Keratinocyte (primary cell): ENCODE data around the gene EGFL7.

ENCODE experiments used
- CTCF ChIP-seq, 3 experiments: IDR thresholded peaks in 1 of 3; conservative IDR thresholded peaks in 1 of 3; optimal IDR thresholded peaks in 1 of 3; 2 replicates in 2 of 3; 3 replicates in 1 of 3; pipeline versions ENCODE3 to v1.5.1; 2011; ENCODE audit warnings: low read length in 3 of 3, mild to moderate bottlenecking in 3 of 3, moderate library complexity in 2 of 3, control low read depth in 1 of 3, inconsistent platforms in 1 of 3; ENCODE audit not compliant: insufficient read depth in 2 of 3; ENCODE audit errors: extremely low read depth in 1 of 3
- EZH2 ChIP-seq: IDR thresholded peaks from one replicate; pipeline ENCODE4 v1.6.1; 2012; ENCODE audit warnings: inconsistent platforms, mild to moderate bottlenecking, low read length, moderate library complexity

GRCh38 chr9:136684799-136685198 lies 22.1 kb downstream of the EGFL7 start:
- no peak for TF ChIP-seq CTCF (optimal IDR thresholded peaks at IDR 0.05 in 1 of 3, IDR thresholded peaks at IDR 0.05 in 1 of 3, conservative IDR thresholded peaks at IDR 0.05 in 1 of 3; ENCODE audit: extremely low read depth in 1 of 3, insufficient read depth in 2 of 3, low read length in 3 of 3)
- TF ChIP-seq EZH2: no peak
